LNCAP (cell line): ENCODE data around the gene FDXR.

Source experiments
- CTCF ChIP-seq: fragments of 450-650 bp; IDR thresholded peaks from 2 replicates; pipeline ENCODE4 v1.5.1; 2017; ENCODE audit warnings: mild to moderate bottlenecking

The FDXR gene

DNA sequence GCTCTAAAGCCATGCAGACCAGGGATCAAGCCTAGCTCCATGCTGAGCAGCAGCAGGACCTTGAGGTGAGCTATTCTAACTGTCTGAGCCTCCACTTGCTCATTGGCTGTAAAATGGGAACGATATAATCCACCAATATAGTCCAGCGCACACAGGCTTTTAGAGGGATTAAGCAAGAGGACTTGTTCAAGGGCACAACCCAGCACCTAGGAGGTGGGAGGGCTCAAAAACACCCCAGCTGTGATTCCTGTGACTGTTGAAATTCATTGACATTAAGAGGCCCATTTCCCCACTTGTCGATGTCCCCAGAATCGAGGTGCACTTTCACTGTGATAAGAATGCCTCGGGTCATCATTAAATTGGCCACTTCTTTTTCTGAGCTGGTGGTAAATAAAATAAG, 46.1 kb upstream of the FDXR start:
- TF ChIP-seq CTCF = no peak

DNA sequence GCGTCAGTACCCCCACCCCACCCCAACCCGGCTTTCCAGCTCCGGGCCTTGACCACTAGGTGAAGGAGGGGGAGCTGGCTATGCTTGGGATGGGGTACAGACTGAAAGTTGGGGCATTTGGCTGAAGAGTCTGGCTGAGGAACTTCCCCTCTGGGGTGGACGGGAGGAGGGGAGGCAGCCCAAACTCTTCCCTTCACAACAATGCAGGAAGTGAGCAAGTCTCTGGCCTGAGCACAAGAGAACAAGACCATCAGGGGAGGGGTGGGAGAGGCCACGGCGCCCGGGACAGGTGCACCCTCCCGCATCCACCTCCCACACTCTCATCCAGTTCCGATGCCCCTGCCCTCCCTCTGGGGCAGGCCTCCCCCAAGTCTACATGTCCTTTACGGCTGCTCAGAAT, 44.6 kb upstream of the FDXR start:
- no peak for TF ChIP-seq CTCF

DNA sequence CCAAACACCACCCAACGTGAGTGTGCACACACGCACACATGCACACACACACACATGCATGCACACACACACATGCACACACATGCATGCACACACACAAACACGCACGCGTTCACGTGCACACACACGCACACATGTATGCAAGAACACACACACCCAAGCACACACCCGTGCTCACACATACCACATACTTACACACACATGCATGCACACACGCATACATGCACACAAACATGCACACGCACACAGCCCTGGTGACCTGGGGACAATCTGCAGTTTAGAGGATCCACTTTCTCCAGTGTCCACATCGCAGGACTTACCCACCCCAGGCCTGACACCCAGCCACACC, 44.0 kb upstream of the FDXR start:
- TF ChIP-seq CTCF = no peak

DNA sequence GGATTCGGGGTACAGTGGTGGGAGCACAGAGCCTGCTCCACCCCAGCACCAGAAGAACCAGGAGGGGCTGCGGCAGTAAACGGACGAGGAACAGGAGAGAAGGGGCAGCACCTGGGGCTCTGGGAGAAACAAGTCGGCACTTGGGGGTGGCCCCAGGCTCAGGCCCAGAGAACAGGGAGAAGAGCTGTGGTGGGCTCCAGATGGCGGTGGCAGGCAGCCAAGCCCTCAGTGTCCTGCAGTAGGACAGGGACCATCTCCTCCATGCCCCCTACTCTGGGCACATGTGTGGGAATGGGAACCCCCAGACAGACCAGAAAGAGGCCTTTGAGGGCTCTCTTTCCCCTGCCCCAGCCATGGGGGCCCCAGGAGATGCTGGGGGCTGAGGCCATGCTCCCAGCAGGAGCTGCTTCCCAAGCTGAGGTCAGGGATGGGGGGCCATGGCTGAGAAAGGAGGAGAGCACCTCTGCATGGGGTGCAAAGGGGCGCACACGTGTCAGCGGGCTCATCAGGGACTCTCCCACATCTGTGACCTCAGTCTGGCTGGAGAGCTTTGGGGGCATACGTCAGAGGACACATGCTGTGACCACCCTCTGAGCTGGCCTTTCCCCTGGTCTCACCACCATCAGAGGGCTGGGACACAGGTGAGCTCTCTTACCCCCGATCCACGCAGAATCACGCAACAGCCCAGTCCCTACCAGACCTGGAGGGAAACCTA, 43.5 kb upstream of the FDXR start:
- no peak for TF ChIP-seq CTCF

DNA sequence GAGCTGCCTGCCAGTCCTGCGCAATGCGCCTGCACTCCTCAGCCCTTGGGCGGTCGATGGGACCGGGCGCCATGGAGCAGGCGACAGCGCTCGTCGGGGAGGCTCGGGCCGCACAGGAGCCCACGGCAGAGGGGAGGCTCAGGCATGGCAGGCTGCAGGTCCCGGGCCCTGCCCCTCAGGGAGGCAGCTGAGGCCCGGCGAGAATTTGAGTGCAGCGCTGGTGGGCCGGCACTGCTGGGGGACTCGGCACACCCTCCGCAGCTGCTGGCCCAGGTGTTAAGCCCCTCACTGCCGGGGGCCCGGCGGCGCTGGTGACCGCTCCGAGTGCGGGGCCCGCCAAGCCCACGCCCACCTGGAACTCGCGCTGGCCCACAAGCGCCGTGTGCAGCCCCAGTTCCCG, 34.2 kb upstream of the FDXR start:
- TF ChIP-seq CTCF = no peak

- TF ChIP-seq CTCF = no peak
These were observed 32.1 kb upstream of the FDXR start for GRCh38 chr17:74904687-74905409.

DNA sequence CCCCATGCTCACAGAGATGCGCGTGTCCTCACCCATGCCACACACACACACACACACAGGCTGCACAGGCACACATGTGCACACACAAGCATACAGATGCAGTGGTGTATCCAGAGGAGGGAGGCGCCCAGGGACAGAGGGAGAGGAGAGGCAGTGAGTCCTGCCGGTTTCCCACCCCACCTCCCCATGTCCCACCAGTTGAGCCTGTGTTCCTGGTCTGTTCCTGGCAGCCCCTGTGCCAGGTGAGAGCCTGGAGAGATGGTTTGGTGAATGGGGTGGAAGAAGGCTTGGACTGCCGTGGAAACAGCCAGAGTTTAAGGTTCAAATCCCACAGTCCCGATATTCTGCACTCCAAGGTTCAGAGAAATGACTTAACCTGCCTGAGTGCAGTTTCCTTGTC, 30.9 kb upstream of the FDXR start:
- no peak for TF ChIP-seq CTCF
